CD4-positive, alpha-beta T cell treated with Interleukin-15 for 1 hour (primary cell): ENCODE measurements around the gene TPO.

Source experiments
- DNase-seq: peaks from one replicate; pipeline ENCODE4 v3.0.0-alpha.2; 2020

The TPO gene

GRCh38 chr2:1588051-1588977 lies 175.1 kb downstream of the TPO start:
- DNase-seq = no peak

DNA sequence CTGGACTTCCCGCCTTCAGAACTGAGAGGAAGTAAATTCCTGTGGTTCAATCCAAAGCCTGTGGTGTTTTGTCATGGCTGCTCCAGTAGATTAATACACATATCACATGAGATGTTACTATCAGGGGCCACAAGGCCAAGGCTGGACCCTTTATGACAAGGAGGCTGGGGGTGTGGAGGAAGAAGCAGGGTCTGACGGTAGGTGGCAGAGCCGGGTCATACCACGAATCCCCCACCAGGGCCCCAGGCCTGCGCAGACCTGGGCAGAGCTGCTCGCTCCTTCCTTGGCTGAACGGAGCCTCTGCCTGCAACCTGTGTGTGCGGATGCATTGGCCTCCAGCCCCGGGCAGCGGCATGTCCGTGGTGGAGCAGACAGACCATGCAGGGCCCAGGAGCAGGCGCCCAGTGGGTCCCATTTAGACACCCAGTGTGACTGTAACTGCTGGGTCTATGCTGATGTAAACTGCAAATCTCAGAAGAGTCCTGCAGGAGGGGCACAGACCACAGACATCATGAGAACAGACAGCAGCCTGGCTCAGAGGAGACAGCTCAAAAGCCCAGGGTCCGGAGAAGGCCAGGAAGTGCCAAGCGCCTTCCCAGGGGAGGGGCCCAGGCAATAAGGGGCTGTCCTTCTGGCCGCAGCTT lies 175.8 kb downstream of the TPO start:
- DNase-seq = no peak

- no peak for DNase-seq
Measured at GRCh38 chr2:1590596-1591460, 177.6 kb downstream of the TPO start.

GRCh38 chr2:1591461-1591770 lies 178.2 kb downstream of the TPO start:
- no peak for DNase-seq
